Myometrial cell (primary cell): Measurements from ENCODE around the gene SLC9A7. TPM values are rescaled to one million over a fixed set of nuclear protein-coding genes. Genes with fewer than 3 reads are reported as not detected.

Experiments used
- total RNA-seq: library from RNA; depleted of rRNA; stranded (reverse); fragments of >200 nt; gene quantifications from 2 replicates; pipeline ENCODE4 v1.2.3, GENCODE V29; 2015

Gene SLC9A7
- 11.0 and 17.4 TPM in 2 replicates for total RNA-seq

DNA sequence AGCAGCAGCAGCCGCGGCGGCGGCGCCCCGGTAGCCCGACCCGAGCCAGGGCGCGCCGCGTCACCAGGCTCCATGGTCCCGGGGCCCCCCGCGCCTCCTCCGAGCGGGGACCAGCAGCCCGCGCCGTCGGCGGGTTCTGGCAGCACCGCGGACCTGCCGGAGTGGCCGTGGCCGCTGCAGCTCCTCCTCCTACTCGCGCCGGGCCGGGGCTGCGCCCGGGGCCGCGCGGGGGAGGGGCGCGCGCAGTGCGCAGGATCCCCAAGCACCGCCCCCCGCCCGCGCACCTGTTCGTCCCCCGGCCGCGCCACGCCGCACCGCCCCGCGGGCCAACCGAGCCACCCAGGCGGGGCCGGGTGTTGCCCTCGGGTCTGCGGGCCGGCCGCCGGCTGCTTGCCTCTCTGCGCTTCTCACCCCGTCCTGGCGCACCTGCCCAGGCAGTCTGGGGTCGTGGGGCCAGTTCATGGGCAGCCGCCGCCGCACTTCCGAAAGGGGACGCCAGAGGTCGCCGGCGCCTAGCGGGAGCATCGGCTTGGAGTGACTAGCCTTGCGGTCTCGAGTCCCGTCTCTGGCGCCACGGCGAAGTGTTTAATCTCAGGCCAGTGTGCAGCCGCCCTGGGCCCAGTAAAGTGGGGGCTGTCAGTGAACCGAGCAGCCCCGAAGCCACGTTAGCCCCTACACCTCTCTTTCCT, at the start of gene SLC9A7:
Gene SLC9A7, minus strand, starts transcription at position 163 of the 689 bp plus-strand sequence. Its CDS starts 89 bp downstream, at position 74.

DNA sequence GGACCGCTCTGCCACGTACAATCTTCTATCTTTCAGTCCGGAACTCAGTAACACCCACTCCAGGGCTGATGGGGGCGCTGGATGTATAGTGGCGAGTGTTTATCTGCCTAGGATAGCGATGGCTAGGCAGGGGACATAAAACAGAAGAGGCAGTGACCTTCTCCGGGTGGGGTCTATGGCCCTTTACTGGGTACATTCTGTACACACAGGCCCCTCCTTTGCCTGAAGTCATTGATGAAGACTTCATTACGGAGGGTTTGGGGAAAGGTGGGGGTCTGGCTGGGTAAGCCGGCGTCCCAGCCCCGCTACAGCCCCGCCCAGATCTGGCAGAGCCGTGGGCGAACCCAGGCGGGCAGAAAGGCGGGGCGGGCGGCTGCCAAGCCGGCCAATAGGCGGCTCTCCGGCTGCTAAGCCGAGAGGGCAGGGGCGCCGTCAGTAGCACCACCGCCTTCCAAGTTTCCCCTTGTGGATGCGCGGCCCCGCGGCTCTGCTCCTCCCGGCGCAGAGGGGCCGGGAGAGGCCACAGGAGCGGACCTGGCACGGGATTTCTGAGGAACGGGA, 185.5 kb downstream of the SLC9A7 start, which contains the start of gene CHST7:
Gene CHST7, plus strand, starts transcription at position 435 of the 561 bp plus-strand sequence. CDS start 167 bp downstream, outside the sequence.

Other genes with a start within 250 kb of the SLC9A7 start
- gene ZNF674, start 213.7 kb downstream of the SLC9A7 start, total RNA-seq = 0.58 and 7.4 TPM in 2 replicates
- 8.4 and 10.1 TPM in 2 replicates for gene CHST7, start 185.4 kb downstream of the SLC9A7 start, total RNA-seq
- gene RP2, start 77.9 kb upstream of the SLC9A7 start, total RNA-seq = 15.6 and 20.2 TPM in 2 replicates
- 0.53 and 1.7 TPM in 2 replicates for gene JADE3, start 153.3 kb upstream of the SLC9A7 start, total RNA-seq